Inferior parietal cortex (tissue), 1 donor: Measurements from ENCODE around the gene MAGEH1.
"Not testable (repeated sequence)": the region's sequence is repeated elsewhere in the genome, so short reads cannot be mapped to it uniquely, and the experiment has no call there.

ENCODE experiments used
- DNase-seq: peaks from one replicate; pipeline ENCODE4 v3.0.0-alpha.2; 2016; ENCODE audit errors: extremely low spot score

MAGEH1 gene

GRCh38 chrX:55451990-55452832, at the start of gene MAGEH1:
Gene MAGEH1 (plus strand): TSS chrX:55452127. CDS start chrX:55452375, 248 bp downstream.
- DNase-seq: peak; percentile 83

- not testable (repeated sequence) for DNase-seq
Observed at GRCh38 chrX:55427079-55427478, 24.8 kb upstream of the MAGEH1 start.

- DNase-seq: not testable (repeated sequence)
Observed at GRCh38 chrX:55443468-55443867, 8.5 kb upstream of the MAGEH1 start.

- DNase-seq: peak; percentile 7
Observed at GRCh38 chrX:55450259-55450658, 1.7 kb upstream of the MAGEH1 start.

GRCh38 chrX:55451141-55451540, 786 bp upstream of the MAGEH1 start:
- DNase-seq: peak; percentile 6

GRCh38 chrX:55451626-55451989, 319 bp upstream of the MAGEH1 start:
- no peak for DNase-seq

- DNase-seq: no peak
Observed at GRCh38 chrX:55452833-55453124, 852 bp downstream of the MAGEH1 start.

- DNase-seq: not testable (repeated sequence)
Observed at GRCh38 chrX:55455708-55456107, 3.8 kb downstream of the MAGEH1 start.

GRCh38 chrX:55459426-55459825, 7.5 kb downstream of the MAGEH1 start:
- DNase-seq: not testable (repeated sequence)

GRCh38 chrX:55459926-55460325, 8.0 kb downstream of the MAGEH1 start:
- not testable (repeated sequence) for DNase-seq

- not testable (repeated sequence) for DNase-seq
Observed at GRCh38 chrX:55464050-55464449, 12.1 kb downstream of the MAGEH1 start.

- not testable (repeated sequence) for DNase-seq
Observed at GRCh38 chrX:55465108-55465507, 13.2 kb downstream of the MAGEH1 start.

GRCh38 chrX:55465791-55466190, 13.9 kb downstream of the MAGEH1 start:
- not testable (repeated sequence) for DNase-seq

- DNase-seq: not testable (repeated sequence)
Observed at GRCh38 chrX:55479956-55480355, 28.0 kb downstream of the MAGEH1 start.

GRCh38 chrX:55480390-55481062, 28.6 kb downstream of the MAGEH1 start:
- no peak for DNase-seq

GRCh38 chrX:55484948-55485347, 33.0 kb downstream of the MAGEH1 start:
- DNase-seq: no peak

GRCh38 chrX:55486736-55487135, 34.8 kb downstream of the MAGEH1 start:
- peak; percentile 73 for DNase-seq

GRCh38 chrX:55487143-55487542, 35.2 kb downstream of the MAGEH1 start:
- no peak for DNase-seq

GRCh38 chrX:55488006-55488592, 36.2 kb downstream of the MAGEH1 start:
- no peak for DNase-seq

GRCh38 chrX:55488593-55489313, 36.8 kb downstream of the MAGEH1 start:
- no peak for DNase-seq

GRCh38 chrX:55489314-55490009, 37.5 kb downstream of the MAGEH1 start, which contains the start of gene USP51:
Gene USP51 (minus strand): TSS chrX:55489848. CDS start chrX:55488939, 909 bp downstream.
- DNase-seq: peak; percentile 65
